H1 (cell line): ENCODE measurements around the gene TMUB1. TPM values are rescaled to one million over a fixed set of nuclear protein-coding genes. Genes with fewer than 3 reads are reported as not detected.
A peak's percentile ranks its signal among the peaks of the same experiment; 100 is the strongest.

ENCODE experiments used
- CREB1 ChIP-seq: IDR thresholded peaks from 2 replicates; pipeline ENCODE4 v1.6.1; 2012; ENCODE audit warnings: inconsistent platforms
- RNF2 ChIP-seq: fragments of 200-900, 300-1000 bp; sonication (generic); IDR thresholded peaks from 2 replicates; pipeline ENCODE4 v1.7.1; 2016; ENCODE audit warnings: borderline replicate concordance, low read depth, mild to moderate bottlenecking, antibody characterized with exemption, low read length; ENCODE audit not compliant: poor library complexity, severe bottlenecking; ENCODE audit errors: missing control alignments
- polyA plus RNA-seq, 7 experiments: library from polyadenylated mRNA; depleted of rRNA in 3 of 7; stranded (reverse) in 5 of 7; unstranded in 2 of 7; fragments of >200 nt in 5 of 7; fragments of 200-250 nt in 2 of 7; gene quantifications; 1 replicate in 5 of 7; 2 replicates in 1 of 7; 4 replicates in 1 of 7; pipeline versions ENCODE4 v1.2.1 to v1.2.3, GENCODE V29; 2011 to 2013; ENCODE audit warnings: missing spikeins in 2 of 7, mixed read lengths in 2 of 7
- total RNA-seq: library from RNA; stranded (reverse); fragmentation: NEBNext Ultra II Directional; extraction: Animal tissue kit (Norgen Biotek cat#: 25700); gene quantifications from 2 replicates; pipeline ENCODE4 v1.2.1, GENCODE V29; 2021
- TF ChIP-seq, protein P1 (sequence below), 3 experiments: IDR thresholded peaks; 1 replicate in 2 of 3; 2 replicates in 1 of 3; pipeline versions ENCODE4 v1.5.1 to v1.6.1; 2011; ENCODE audit warnings: low read length in 3 of 3, mild to moderate bottlenecking in 3 of 3, inconsistent platforms in 2 of 3, low read depth in 1 of 3, moderate library complexity in 1 of 3; ENCODE audit not compliant: insufficient read depth in 1 of 3; ENCODE audit errors: control extremely low read depth in 1 of 3

TMUB1 gene
- total and polyA plus RNA-seq, 2 of the 8 experiments (the other 6 are each of a cell fraction or from before 2014, with no cell fraction given): 41.4 to 56.2 TPM

DNA sequence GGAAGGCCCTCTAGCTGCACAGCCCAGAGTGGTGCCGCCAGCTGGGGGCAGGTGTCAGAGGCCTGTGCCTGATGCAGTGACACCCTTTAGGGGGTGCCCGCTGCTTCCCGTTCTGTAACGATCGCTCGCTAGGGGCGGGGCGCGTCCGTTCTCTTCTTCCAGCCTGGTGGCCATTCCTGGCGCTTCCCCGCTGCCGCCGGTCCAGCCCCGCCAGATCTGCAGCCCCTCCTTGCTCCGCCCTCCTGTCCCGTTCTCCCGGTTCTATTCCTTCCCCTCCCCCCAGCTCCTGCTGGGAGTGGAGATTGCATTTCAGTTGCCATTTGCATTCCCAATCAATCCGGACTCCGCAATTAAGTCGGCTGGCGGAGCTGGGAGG lies 42.2 kb upstream of the TMUB1 start (continued):
- TF ChIP-seq, protein P1, sequence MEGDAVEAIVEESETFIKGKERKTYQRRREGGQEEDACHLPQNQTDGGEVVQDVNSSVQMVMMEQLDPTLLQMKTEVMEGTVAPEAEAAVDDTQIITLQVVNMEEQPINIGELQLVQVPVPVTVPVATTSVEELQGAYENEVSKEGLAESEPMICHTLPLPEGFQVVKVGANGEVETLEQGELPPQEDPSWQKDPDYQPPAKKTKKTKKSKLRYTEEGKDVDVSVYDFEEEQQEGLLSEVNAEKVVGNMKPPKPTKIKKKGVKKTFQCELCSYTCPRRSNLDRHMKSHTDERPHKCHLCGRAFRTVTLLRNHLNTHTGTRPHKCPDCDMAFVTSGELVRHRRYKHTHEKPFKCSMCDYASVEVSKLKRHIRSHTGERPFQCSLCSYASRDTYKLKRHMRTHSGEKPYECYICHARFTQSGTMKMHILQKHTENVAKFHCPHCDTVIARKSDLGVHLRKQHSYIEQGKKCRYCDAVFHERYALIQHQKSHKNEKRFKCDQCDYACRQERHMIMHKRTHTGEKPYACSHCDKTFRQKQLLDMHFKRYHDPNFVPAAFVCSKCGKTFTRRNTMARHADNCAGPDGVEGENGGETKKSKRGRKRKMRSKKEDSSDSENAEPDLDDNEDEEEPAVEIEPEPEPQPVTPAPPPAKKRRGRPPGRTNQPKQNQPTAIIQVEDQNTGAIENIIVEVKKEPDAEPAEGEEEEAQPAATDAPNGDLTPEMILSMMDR (IDR thresholded peaks at IDR 0.05; ENCODE audit: control extremely low read depth in 1 of 3, insufficient read depth in 1 of 3, low read depth in 1 of 3, low read length in 3 of 3): peak in 2 of 3 experiments; percentile 34 to 70; a peak in 3 of 4 replicates
- TF ChIP-seq RNF2: no peak
- no peak; the same call in 1 of the 2 replicates for TF ChIP-seq CREB1
- TF ChIP-seq, all 59 proteins: peak for 6
